ENCODE results near the gene STK39. TPM values are rescaled to one million over a fixed set of nuclear protein-coding genes. Genes with fewer than 3 reads are reported as not detected.

The STK39 gene
- 13.0 and 16.3 TPM in 2 replicates for total RNA-seq

GRCh38 chr2:168247341-168248261, at the start of gene STK39:
Gene STK39 (minus strand): TSS chr2:168247595. CDS start chr2:168247435, 160 bp downstream.

Small RNA genes within 50 kb of the gene (small RNA-seq; reads per million reads assigned to genes)
- 6.5 reads per million, percentile 86 among the genes with 10 or more reads in this experiment for gene AC067940.1

Other genes starting within 250 kb of the STK39 start
- gene CERS6, start 208.7 kb upstream of the STK39 start, total RNA-seq, result 16.5 and 19.0 TPM in 2 replicates